HFFc6 (cell line): ENCODE data around the gene SLC35A3. TPM values are rescaled to one million over a fixed set of nuclear protein-coding genes. Genes with fewer than 3 reads are reported as not detected.
"Not testable (repeated sequence)": the region's sequence is repeated elsewhere in the genome, so short reads cannot be mapped to it uniquely, and the experiment has no call there.

Experiments used
- DNase-seq: peaks from one replicate; pipeline ENCODE4 v3.0.0-alpha.2; 2018
- H3K27ac Mint-ChIP-seq: 2 replicates; pipeline ENCODE4 v1.8.0; 2020; ENCODE audit warnings: mild to moderate bottlenecking, mixed read lengths
- H3K27me3 Mint-ChIP-seq: 2 replicates; pipeline ENCODE4 v1.8.0; 2021; ENCODE audit warnings: mild to moderate bottlenecking, moderate library complexity, mixed read lengths; ENCODE audit not compliant: insufficient read depth
- H3K36me3 Mint-ChIP-seq: 2 replicates; pipeline ENCODE4 v1.8.0; 2021; ENCODE audit warnings: low read depth, mixed read lengths
- H3K4me1 Mint-ChIP-seq: 2 replicates; pipeline ENCODE4 v1.8.0; 2020; ENCODE audit warnings: low read depth, mixed read lengths
- H3K4me3 Mint-ChIP-seq: 2 replicates; pipeline ENCODE4 v1.8.0; 2020; ENCODE audit warnings: mild to moderate bottlenecking, moderate library complexity, mixed read lengths
- H3K9me3 Mint-ChIP-seq: 2 replicates; pipeline ENCODE4 v1.8.0; 2020; ENCODE audit warnings: mild to moderate bottlenecking, mixed read lengths
- total RNA-seq, 6 experiments: library from RNA; stranded (reverse); fragmentation: NEBNext Ultra II Directional; extraction: Animal tissue kit (Norgen Biotek cat#: 25700); gene quantifications; 2 replicates in 1 of 6; 3 replicates in 5 of 6; pipeline ENCODE4 v1.2.3, GENCODE V29; 2021
- TF ChIP-seq, protein P1 (sequence below): fragments of 200-600 bp; sonication (generic); IDR thresholded peaks from 2 replicates; pipeline ENCODE4 v1.5.0; 2021; ENCODE audit warnings: antibody characterized with exemption, mild to moderate bottlenecking

Gene SLC35A3
- total RNA-seq, 6 experiments from 2014 or later: 16.4 to 30.8 (median 25.2) TPM

DNA sequence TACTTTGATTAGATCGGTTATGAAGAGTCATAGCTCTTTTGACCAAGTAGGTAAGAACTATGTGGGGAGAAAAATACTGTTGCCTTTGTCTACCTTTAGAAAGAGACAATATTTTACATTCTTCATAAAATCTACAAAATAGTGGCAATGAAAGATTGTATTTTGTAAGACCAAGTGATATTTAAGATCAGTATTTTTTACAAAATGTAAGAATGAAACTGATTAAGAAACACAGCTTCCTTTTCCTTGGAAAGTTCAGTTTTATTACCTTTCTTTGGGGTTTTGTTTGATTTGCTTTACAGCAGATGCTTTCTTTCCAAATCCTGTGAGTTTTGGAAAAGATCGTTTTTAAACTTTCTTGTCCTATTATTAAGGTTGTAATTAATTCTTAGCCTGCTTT lies 69.8 kb downstream of the SLC35A3 start:
- no peak for DNase-seq
- H3K9me3 Mint-ChIP-seq: peaks cover 3% of the 10 kb centered on the region; the same call in 1 of the 2 replicates
- H3K36me3 Mint-ChIP-seq: peaks cover 37% of the 10 kb centered on the region
- no peaks in the 10 kb centered on the region; the same call in 1 of the 2 replicates for H3K27me3 Mint-ChIP-seq
- peaks cover 41% of the 10 kb centered on the region for H3K4me1 Mint-ChIP-seq
- peak overlapping the region; percentile 100 for H3K27ac Mint-ChIP-seq
- TF ChIP-seq, protein P1, sequence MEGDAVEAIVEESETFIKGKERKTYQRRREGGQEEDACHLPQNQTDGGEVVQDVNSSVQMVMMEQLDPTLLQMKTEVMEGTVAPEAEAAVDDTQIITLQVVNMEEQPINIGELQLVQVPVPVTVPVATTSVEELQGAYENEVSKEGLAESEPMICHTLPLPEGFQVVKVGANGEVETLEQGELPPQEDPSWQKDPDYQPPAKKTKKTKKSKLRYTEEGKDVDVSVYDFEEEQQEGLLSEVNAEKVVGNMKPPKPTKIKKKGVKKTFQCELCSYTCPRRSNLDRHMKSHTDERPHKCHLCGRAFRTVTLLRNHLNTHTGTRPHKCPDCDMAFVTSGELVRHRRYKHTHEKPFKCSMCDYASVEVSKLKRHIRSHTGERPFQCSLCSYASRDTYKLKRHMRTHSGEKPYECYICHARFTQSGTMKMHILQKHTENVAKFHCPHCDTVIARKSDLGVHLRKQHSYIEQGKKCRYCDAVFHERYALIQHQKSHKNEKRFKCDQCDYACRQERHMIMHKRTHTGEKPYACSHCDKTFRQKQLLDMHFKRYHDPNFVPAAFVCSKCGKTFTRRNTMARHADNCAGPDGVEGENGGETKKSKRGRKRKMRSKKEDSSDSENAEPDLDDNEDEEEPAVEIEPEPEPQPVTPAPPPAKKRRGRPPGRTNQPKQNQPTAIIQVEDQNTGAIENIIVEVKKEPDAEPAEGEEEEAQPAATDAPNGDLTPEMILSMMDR: no peak
- H3K4me3 Mint-ChIP-seq: peak overlapping the region; percentile 100

DNA sequence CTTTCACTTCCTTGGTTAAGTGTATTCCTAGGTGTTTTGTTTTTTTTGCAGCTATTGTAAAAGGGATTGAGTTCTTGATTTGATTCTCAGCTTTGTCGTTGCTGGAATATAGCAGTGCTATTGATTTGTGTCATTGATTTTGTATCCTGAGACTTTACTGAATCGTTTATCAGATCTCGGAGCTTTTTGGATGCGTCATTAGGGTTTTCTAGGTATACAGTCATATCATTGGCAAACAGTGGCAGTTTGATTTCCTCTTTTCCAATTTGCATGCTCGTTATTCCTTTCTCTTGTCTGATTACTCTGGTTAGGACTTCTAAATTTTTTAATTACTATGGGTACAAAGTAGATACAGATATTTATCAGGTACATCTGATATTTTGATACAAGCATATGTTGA lies 75.4 kb downstream of the SLC35A3 start:
- Mint-ChIP-seq H3K27me3 (no peaks in the 10 kb centered on the region), H3K4me3 (no peak overlapping the region), H3K4me1 (peaks cover 34% of the 10 kb centered on the region), H3K27ac (no peak overlapping the region), H3K9me3 (peaks cover 9% of the 10 kb centered on the region), H3K36me3 (peaks cover 25% of the 10 kb centered on the region)
- TF ChIP-seq, protein P1: no peak
- no peak for DNase-seq

DNA sequence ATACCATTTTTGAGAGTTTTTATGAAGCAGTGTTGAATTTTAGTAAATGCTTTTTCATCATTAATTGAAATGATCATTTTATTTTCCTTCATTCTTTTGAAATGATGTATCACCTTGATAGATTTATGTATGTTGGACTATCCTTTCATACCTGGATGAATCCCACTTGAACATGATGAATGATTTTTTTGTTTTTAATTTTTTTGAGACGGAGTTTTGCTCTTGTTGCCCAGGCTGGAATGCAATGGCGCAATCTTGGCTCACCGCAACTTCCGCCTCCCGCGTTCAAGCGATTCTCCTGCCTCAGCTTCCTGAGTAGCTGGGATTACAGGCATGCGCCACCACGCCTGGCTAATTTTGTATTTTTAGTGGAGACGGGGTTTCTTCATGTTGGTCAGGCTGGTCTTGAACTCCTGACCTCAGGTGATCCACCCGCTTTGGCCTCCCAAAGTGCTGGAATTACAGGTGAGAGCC lies 77.5 kb downstream of the SLC35A3 start:
- not testable (repeated sequence) for DNase-seq, H3K9me3 Mint-ChIP-seq, H3K27ac Mint-ChIP-seq, H3K27me3 Mint-ChIP-seq, H3K4me3 Mint-ChIP-seq
- Mint-ChIP-seq H3K4me1 (peaks cover 35% of the 10 kb centered on the region), H3K36me3 (peaks cover 25% of the 10 kb centered on the region)

DNA sequence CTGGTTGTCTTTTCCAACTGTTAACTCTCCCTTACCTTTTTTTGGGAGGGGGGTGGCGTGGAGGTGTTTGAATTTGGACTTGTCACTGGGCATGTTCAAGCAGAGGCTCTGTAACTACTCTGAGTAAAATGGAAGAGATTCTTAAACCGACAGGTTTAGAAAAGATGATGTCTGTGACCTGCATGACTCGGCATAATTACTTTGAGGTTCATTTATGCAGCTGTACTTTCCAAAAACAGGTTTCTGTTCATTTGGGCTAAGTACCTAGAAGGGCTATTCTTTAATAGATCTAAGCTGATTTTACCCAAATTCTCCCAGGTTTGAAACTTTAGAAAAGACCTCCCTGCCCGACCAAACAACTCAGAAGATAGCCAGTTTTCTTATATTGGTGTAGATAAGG lies 80.3 kb downstream of the SLC35A3 start:
- no peak overlapping the region for H3K4me3 Mint-ChIP-seq

DNA sequence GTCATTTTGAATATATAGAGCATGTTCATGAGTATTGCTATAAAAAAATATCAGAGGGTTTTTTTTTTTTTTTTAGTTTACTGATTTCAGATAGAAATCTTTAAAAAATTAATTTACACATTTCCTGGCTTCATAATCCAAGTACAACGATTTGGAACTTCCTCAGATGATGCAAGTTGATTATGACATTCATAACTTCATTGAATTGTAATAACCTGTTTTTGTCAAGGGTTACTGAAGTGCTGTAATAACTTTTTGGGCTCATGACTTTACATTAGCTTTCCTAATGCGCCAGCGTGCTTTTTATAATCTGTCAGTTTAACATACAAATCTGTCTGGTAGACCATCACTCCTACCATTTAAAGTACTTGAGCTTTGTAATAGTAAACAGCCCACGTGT lies 81.6 kb downstream of the SLC35A3 start:
- Mint-ChIP-seq H3K36me3 (peaks cover 5% of the 10 kb centered on the region; the same call in 1 of the 2 replicates), H3K27ac (no peak overlapping the region), H3K9me3 (no peaks in the 10 kb centered on the region), H3K4me3 (no peak overlapping the region), H3K4me1 (peaks cover 41% of the 10 kb centered on the region), H3K27me3 (no peaks in the 10 kb centered on the region)
- TF ChIP-seq, protein P1: no peak
- no peak for DNase-seq

More for the DNA sequence above, 80.3 kb downstream of the SLC35A3 start:
- TF ChIP-seq, protein P1: no peak
- Mint-ChIP-seq H3K27me3 (no peaks in the 10 kb centered on the region), H3K36me3 (peaks cover 7% of the 10 kb centered on the region), H3K9me3 (peaks cover under 1% of the 10 kb centered on the region; the same call in 1 of the 2 replicates), H3K4me1 (peaks cover 41% of the 10 kb centered on the region), H3K27ac (peak overlapping the region; percentile 52; the same call in 1 of the 2 replicates)
- DNase-seq: no peak

DNA sequence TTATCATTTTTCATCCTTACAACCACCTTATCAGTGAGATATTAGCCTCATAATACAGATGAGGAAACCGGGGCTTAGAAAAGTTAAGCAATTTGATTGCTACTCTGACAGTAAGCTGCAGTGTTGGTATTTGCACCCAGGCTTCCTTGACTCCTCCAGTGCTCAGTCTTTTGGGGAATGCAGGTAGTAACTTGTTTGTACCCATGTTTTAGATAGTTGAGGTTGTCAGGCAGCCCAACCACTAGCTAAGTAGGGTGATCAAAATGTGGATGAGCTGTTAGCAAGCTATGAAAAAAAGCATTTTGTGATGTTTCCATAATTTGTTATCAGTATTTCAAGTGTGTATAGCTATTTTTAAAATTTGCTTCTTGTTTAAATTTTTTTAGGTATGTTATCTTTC lies 82.1 kb downstream of the SLC35A3 start:
- peaks cover 36% of the 10 kb centered on the region for H3K4me1 Mint-ChIP-seq
- no peaks in the 10 kb centered on the region for H3K27me3 Mint-ChIP-seq
- no peak for DNase-seq
- H3K9me3 Mint-ChIP-seq: no peaks in the 10 kb centered on the region
- no peak overlapping the region for H3K27ac Mint-ChIP-seq
- H3K36me3 Mint-ChIP-seq: peaks cover 5% of the 10 kb centered on the region; the same call in 1 of the 2 replicates
- no peak overlapping the region for H3K4me3 Mint-ChIP-seq
- TF ChIP-seq, protein P1: no peak
